GM10266 (cell line): ENCODE results near the gene HNRNPAB.
"Not testable (repeated sequence)": the region's sequence is repeated elsewhere in the genome, so short reads cannot be mapped to it uniquely, and the experiment has no call there.

Experiments used
- DNase-seq: peaks from one replicate; pipeline ENCODE4 v3.0.0; 2012; ENCODE audit errors: extremely low spot score
- CTCF ChIP-seq: IDR thresholded peaks from 2 replicates; pipeline ENCODE4 v1.5.1; 2012; ENCODE audit warnings: mild to moderate bottlenecking, low read depth; ENCODE audit not compliant: control insufficient read depth, insufficient read depth; ENCODE audit errors: missing control alignments

HNRNPAB gene

GRCh38 chr5:178235588-178235974 lies 31.2 kb downstream of the HNRNPAB start:
- no peak for TF ChIP-seq CTCF
- no peak for DNase-seq

GRCh38 chr5:178236126-178236525 lies 31.8 kb downstream of the HNRNPAB start:
- no peak for TF ChIP-seq CTCF
- no peak for DNase-seq

- no peak for TF ChIP-seq CTCF
- no peak for DNase-seq
These were observed 32.3 kb downstream of the HNRNPAB start for GRCh38 chr5:178236679-178237078.

- DNase-seq = no peak
- TF ChIP-seq CTCF = no peak
These were observed 33.3 kb downstream of the HNRNPAB start for GRCh38 chr5:178237431-178238312.

- TF ChIP-seq CTCF = no peak
- no peak for DNase-seq
These were observed 33.9 kb downstream of the HNRNPAB start for GRCh38 chr5:178238313-178238635.

GRCh38 chr5:178238711-178239592 lies 34.6 kb downstream of the HNRNPAB start:
- TF ChIP-seq CTCF = no peak
- DNase-seq = no peak

GRCh38 chr5:178239626-178240301 lies 35.4 kb downstream of the HNRNPAB start:
- not testable (repeated sequence) for DNase-seq
